MM.1S (cell line): ENCODE data around the gene CREB5.

ENCODE experiments used
- EZH2 ChIP-seq: fragments of 300-600 bp; sonication (generic); optimal IDR thresholded peaks from 2 replicates; pipeline ENCODE3; 2017; ENCODE audit warnings: low read depth, mild to moderate bottlenecking, antibody characterized with exemption, low read length, mixed read lengths
- EZH2phosphoT487 ChIP-seq: fragments of 300-600 bp; sonication (generic); IDR thresholded peaks from 2 replicates; pipeline ENCODE4 v1.6.1; 2018; ENCODE audit warnings: antibody characterized with exemption, low read length
- TF ChIP-seq, protein P1 (sequence below): fragments of 300-600 bp; sonication (generic); IDR thresholded peaks from 2 replicates; pipeline ENCODE4 v1.5.1; 2016; ENCODE audit warnings: antibody characterized with exemption, low read length, mixed read lengths

- TF ChIP-seq, protein P1, sequence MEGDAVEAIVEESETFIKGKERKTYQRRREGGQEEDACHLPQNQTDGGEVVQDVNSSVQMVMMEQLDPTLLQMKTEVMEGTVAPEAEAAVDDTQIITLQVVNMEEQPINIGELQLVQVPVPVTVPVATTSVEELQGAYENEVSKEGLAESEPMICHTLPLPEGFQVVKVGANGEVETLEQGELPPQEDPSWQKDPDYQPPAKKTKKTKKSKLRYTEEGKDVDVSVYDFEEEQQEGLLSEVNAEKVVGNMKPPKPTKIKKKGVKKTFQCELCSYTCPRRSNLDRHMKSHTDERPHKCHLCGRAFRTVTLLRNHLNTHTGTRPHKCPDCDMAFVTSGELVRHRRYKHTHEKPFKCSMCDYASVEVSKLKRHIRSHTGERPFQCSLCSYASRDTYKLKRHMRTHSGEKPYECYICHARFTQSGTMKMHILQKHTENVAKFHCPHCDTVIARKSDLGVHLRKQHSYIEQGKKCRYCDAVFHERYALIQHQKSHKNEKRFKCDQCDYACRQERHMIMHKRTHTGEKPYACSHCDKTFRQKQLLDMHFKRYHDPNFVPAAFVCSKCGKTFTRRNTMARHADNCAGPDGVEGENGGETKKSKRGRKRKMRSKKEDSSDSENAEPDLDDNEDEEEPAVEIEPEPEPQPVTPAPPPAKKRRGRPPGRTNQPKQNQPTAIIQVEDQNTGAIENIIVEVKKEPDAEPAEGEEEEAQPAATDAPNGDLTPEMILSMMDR = no peak
- TF ChIP-seq EZH2 = no peak
- TF ChIP-seq EZH2phosphoT487 = no peak
These were observed 138.4 kb downstream of the CREB5 start for GRCh38 chr7:28550580-28551186.
